ENCODE results near the gene ZNF441.
"Not testable (repeated sequence)": the region's sequence is repeated elsewhere in the genome, so short reads cannot be mapped to it uniquely, and the experiment has no call there.

ZNF441 gene

GRCh38 chr19:11781295-11782057 lies 14.7 kb downstream of the ZNF441 start:
- no peak for DNase-seq

- DNase-seq: no peak
These were observed 17.0 kb downstream of the ZNF441 start for GRCh38 chr19:11783767-11784166.

- no peak for DNase-seq
These were observed 17.6 kb downstream of the ZNF441 start for GRCh38 chr19:11784356-11784755.

- DNase-seq: no peak
These were observed 20.7 kb downstream of the ZNF441 start for GRCh38 chr19:11787536-11787935.

- DNase-seq: no peak
These were observed 26.1 kb downstream of the ZNF441 start for GRCh38 chr19:11792942-11793341.

GRCh38 chr19:11797491-11797890 lies 30.7 kb downstream of the ZNF441 start:
- peak; percentile 72 to 77 for DNase-seq

- peak; percentile 92 for DNase-seq
These were observed 31.9 kb downstream of the ZNF441 start, which contains the start of gene ZNF491 for GRCh38 chr19:11798391-11799330. ZNF491 (plus strand) TSS chr19:11798523; CDS start chr19:11805954, 7,431 bp downstream.

GRCh38 chr19:11806354-11807098 lies 39.7 kb downstream of the ZNF441 start:
- no peak for DNase-seq

GRCh38 chr19:11807099-11807380 lies 40.2 kb downstream of the ZNF441 start:
- no peak for DNase-seq

- peak in 1 of 2 donors; percentile 27 for DNase-seq
These were observed 46.9 kb downstream of the ZNF441 start for GRCh38 chr19:11813703-11814028.

- DNase-seq: peak; percentile 89 to 94
These were observed 47.4 kb downstream of the ZNF441 start, which contains the start of gene ZNF440 for GRCh38 chr19:11814029-11814699. ZNF440 (plus strand) TSS chr19:11814273; CDS start chr19:11814448, 175 bp downstream.

- DNase-seq: no peak
These were observed 47.9 kb downstream of the ZNF441 start for GRCh38 chr19:11814700-11815035.

- DNase-seq: no peak
These were observed 54.8 kb downstream of the ZNF441 start for GRCh38 chr19:11821474-11822109.

GRCh38 chr19:11828957-11829876 lies 62.4 kb downstream of the ZNF441 start:
- not testable (repeated sequence) for DNase-seq

- DNase-seq: no peak
These were observed 65.6 kb downstream of the ZNF441 start for GRCh38 chr19:11832253-11832912.

- DNase-seq: no peak
These were observed 66.7 kb downstream of the ZNF441 start for GRCh38 chr19:11833541-11833940.

All from hippocampal formation (tissue), 2 donors.